ENCODE measurements around the gene KCNQ1OT1.

GRCh38 chr11:2674658-2675131 is 25.1 kb downstream of the KCNQ1OT1 start:
- TF ChIP-seq SMC3 (IDR thresholded peaks at IDR 0.05; ENCODE audit: low read depth, low read length) (no peak), MAZ (IDR thresholded peaks at IDR 0.05; ENCODE audit: borderline replicate concordance, low read depth, low read length) (no peak), RFX5 (IDR thresholded peaks at IDR 0.05; ENCODE audit: low read depth, low read length) (no peak), CEBPB (IDR thresholded peaks at IDR 0.05; ENCODE audit: low read depth, low read length) (no peak), NFE2L2 (IDR thresholded peaks at IDR 0.05; ENCODE audit: low read depth, low read length) (no peak)
- TF ChIP-seq, protein P1, sequence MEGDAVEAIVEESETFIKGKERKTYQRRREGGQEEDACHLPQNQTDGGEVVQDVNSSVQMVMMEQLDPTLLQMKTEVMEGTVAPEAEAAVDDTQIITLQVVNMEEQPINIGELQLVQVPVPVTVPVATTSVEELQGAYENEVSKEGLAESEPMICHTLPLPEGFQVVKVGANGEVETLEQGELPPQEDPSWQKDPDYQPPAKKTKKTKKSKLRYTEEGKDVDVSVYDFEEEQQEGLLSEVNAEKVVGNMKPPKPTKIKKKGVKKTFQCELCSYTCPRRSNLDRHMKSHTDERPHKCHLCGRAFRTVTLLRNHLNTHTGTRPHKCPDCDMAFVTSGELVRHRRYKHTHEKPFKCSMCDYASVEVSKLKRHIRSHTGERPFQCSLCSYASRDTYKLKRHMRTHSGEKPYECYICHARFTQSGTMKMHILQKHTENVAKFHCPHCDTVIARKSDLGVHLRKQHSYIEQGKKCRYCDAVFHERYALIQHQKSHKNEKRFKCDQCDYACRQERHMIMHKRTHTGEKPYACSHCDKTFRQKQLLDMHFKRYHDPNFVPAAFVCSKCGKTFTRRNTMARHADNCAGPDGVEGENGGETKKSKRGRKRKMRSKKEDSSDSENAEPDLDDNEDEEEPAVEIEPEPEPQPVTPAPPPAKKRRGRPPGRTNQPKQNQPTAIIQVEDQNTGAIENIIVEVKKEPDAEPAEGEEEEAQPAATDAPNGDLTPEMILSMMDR (conservative IDR thresholded peaks at IDR 0.05; ENCODE audit: low read depth, low read length) = no peak
